Trophoblast cell (in vitro differentiated cells and primary cell): Measurements from ENCODE around the gene UBAC1.

Source experiments
- DNase-seq, 2 donors: peaks; one replicate each; pipeline ENCODE4 v3.0.0-alpha.2; 2016
- H2AFZ ChIP-seq: 2 replicates; pipeline ENCODE4 v1.6.1; 2013; ENCODE audit warnings: low read length, moderate library complexity, mild to moderate bottlenecking; ENCODE audit not compliant: insufficient read depth, poor library complexity
- H2AK5ac ChIP-seq: 2 replicates; pipeline ENCODE4 v1.6.1; 2013; ENCODE audit warnings: mild to moderate bottlenecking, low read length
- H2BK120ac ChIP-seq: 2 replicates; pipeline ENCODE4 v1.6.1; 2013; ENCODE audit warnings: low read length, mild to moderate bottlenecking, moderate library complexity; ENCODE audit not compliant: insufficient read depth, poor library complexity
- H2BK12ac ChIP-seq: 2 replicates; pipeline ENCODE4 v1.6.1; 2013; ENCODE audit warnings: mild to moderate bottlenecking, low read length, moderate library complexity
- H2BK5ac ChIP-seq: 2 replicates; pipeline ENCODE4 v1.6.1; 2013; ENCODE audit warnings: low read length, low read depth, moderate library complexity, mild to moderate bottlenecking; ENCODE audit not compliant: poor library complexity
- H3K14ac ChIP-seq: 2 replicates; pipeline ENCODE4 v1.6.1; 2013; ENCODE audit warnings: mild to moderate bottlenecking, low read length
- H3K18ac ChIP-seq: 2 replicates; pipeline ENCODE4 v1.6.1; 2013; ENCODE audit warnings: mild to moderate bottlenecking, low read length
- H3K23ac ChIP-seq: 2 replicates; pipeline ENCODE4 v1.6.1; 2013; ENCODE audit warnings: low read length
- H3K27ac ChIP-seq: 2 replicates; pipeline ENCODE4 v1.5.1; 2013; ENCODE audit warnings: low read depth, mild to moderate bottlenecking, inconsistent platforms, low read length, moderate library complexity
- H3K27me3 ChIP-seq: 2 replicates; pipeline ENCODE4 v1.6.1; 2013; ENCODE audit warnings: inconsistent platforms, mild to moderate bottlenecking, low read length, moderate library complexity; ENCODE audit not compliant: insufficient read depth
- H3K36me3 ChIP-seq, 2 experiments: 1 replicate in 1 of 2; 2 replicates in 1 of 2; pipeline ENCODE4 v1.6.1; 2013; ENCODE audit warnings: low read length in 2 of 2, mild to moderate bottlenecking in 2 of 2, moderate library complexity in 1 of 2; ENCODE audit not compliant: insufficient read depth in 2 of 2, control insufficient read depth in 1 of 2
- H3K4ac ChIP-seq: 2 replicates; pipeline ENCODE4 v1.6.1; 2013; ENCODE audit warnings: low read depth, mild to moderate bottlenecking, low read length, moderate library complexity
- H3K4me1 ChIP-seq, 2 experiments: 1 replicate in 1 of 2; 2 replicates in 1 of 2; pipeline ENCODE4 v1.6.1; 2013; ENCODE audit warnings: low read length in 2 of 2, mild to moderate bottlenecking in 2 of 2, moderate library complexity in 1 of 2; ENCODE audit not compliant: insufficient read depth in 2 of 2, control insufficient read depth in 1 of 2
- H3K4me2 ChIP-seq: 2 replicates; pipeline ENCODE4 v1.6.1; 2013; ENCODE audit warnings: inconsistent platforms, mild to moderate bottlenecking, low read length, moderate library complexity
- H3K4me3 ChIP-seq: 2 replicates; pipeline ENCODE4 v1.5.1; 2013; ENCODE audit warnings: mild to moderate bottlenecking, low read depth, low read length, inconsistent platforms
- H3K79me1 ChIP-seq: one replicate; pipeline ENCODE4 v1.6.1; 2013; ENCODE audit warnings: low read length
- H3K79me2 ChIP-seq: 2 replicates; pipeline ENCODE4 v1.6.1; 2013; ENCODE audit warnings: low read length, mild to moderate bottlenecking; ENCODE audit not compliant: control insufficient read depth, insufficient read depth, poor library complexity
- H3K9ac ChIP-seq: 2 replicates; pipeline ENCODE4 v1.6.1; 2013; ENCODE audit warnings: mild to moderate bottlenecking, low read length
- H3K9me3 ChIP-seq: 2 replicates; pipeline ENCODE4 v1.6.1; 2013; ENCODE audit warnings: low read depth, mild to moderate bottlenecking, control low read depth, inconsistent platforms, low read length; ENCODE audit not compliant: insufficient read depth
- H4K12ac ChIP-seq: 2 replicates; pipeline ENCODE4 v1.6.1; 2013; ENCODE audit warnings: low read depth, mild to moderate bottlenecking, low read length, moderate library complexity
- H4K8ac ChIP-seq: 2 replicates; pipeline ENCODE4 v1.6.1; 2013; ENCODE audit warnings: low read depth, mild to moderate bottlenecking, low read length, moderate library complexity
- H4K91ac ChIP-seq: one replicate; pipeline ENCODE4 v1.6.1; 2013; ENCODE audit warnings: low read depth, mild to moderate bottlenecking, low read length, moderate library complexity
- WGBS: extraction: QIAGEN DNeasy Blood & Tissue Kit; methylation state at CpG from one replicate; pipeline ENCODE4 v1.1.7; 2013; ENCODE audit warnings: missing lambda C conversion rate; ENCODE audit not compliant: insufficient read length, insufficient coverage; ENCODE audit errors: extremely low coverage; 5-methylcytosine and 5-hydroxymethylcytosine counted together

UBAC1 gene

GRCh38 chr9:135974220-135974573 lies 13.0 kb upstream of the UBAC1 start:
- Histone ChIP-seq H3K18ac (no peak overlapping the region), H3K79me1 (no peaks in the 10 kb centered on the region)

GRCh38 chr9:135973277-135974219 lies 12.4 kb upstream of the UBAC1 start:
- Histone ChIP-seq H3K4ac (no peak overlapping the region), H2AK5ac (no peak overlapping the region), H3K4me3 (no peak overlapping the region), H3K79me1 (no peaks in the 10 kb centered on the region), H3K4me2 (no peak overlapping the region), H2BK5ac (no peak overlapping the region), H4K8ac (no peak overlapping the region), H3K4me1 (no peaks in the 10 kb centered on the region), H4K12ac (no peak overlapping the region), H3K36me3 (no peaks in the 10 kb centered on the region), H3K14ac (no peak overlapping the region), H3K23ac (no peak overlapping the region), H2BK120ac (no peak overlapping the region), H3K18ac (no peak overlapping the region), H3K79me2 (no peaks in the 10 kb centered on the region), H3K9ac (no peak overlapping the region), H2BK12ac (no peak overlapping the region), H3K27me3 (no peaks in the 10 kb centered on the region), H3K27ac (no peak overlapping the region), H2AFZ (no peak overlapping the region), H3K9me3 (no peaks in the 10 kb centered on the region), H4K91ac (no peak overlapping the region)
- no peak for DNase-seq
- WGBS, result no CpG with 5 or more reads among the region's 23 CpGs

More at GRCh38 chr9:135974220-135974573, 13.0 kb upstream of the UBAC1 start:
- H4K91ac ChIP-seq, result no peak overlapping the region
- H2AK5ac ChIP-seq, result no peak overlapping the region
- H4K8ac ChIP-seq, result no peak overlapping the region
- no peak overlapping the region for H3K4ac ChIP-seq
- no peak overlapping the region for H4K12ac ChIP-seq
- no peak overlapping the region for H3K23ac ChIP-seq
- H3K9ac ChIP-seq, result no peak overlapping the region
- no peak overlapping the region for H2AFZ ChIP-seq
- H3K9me3 ChIP-seq, result peaks cover 2% of the 10 kb centered on the region
- H3K4me1 ChIP-seq, result no peaks in the 10 kb centered on the region
- no peak overlapping the region for H2BK12ac ChIP-seq
- H3K79me2 ChIP-seq, result no peaks in the 10 kb centered on the region
- H3K14ac ChIP-seq, result no peak overlapping the region
- no CpG with 5 or more reads among the region's 10 CpGs for WGBS
- no peaks in the 10 kb centered on the region for H3K36me3 ChIP-seq
- no peak overlapping the region for H3K4me3 ChIP-seq
- H2BK120ac ChIP-seq, result no peak overlapping the region
- H3K27me3 ChIP-seq, result no peaks in the 10 kb centered on the region
- H2BK5ac ChIP-seq, result no peak overlapping the region
- DNase-seq, result no peak
- H3K27ac ChIP-seq, result no peak overlapping the region
- H3K4me2 ChIP-seq, result no peak overlapping the region

GRCh38 chr9:135971892-135972291 lies 10.7 kb upstream of the UBAC1 start:
- Histone ChIP-seq H3K18ac (no peak overlapping the region), H4K12ac (no peak overlapping the region), H2BK12ac (no peak overlapping the region), H3K14ac (no peak overlapping the region), H3K9ac (no peak overlapping the region), H3K27ac (no peak overlapping the region), H3K23ac (no peak overlapping the region), H2BK5ac (no peak overlapping the region), H4K91ac (no peak overlapping the region), H3K4me3 (no peak overlapping the region), H4K8ac (no peak overlapping the region), H3K4me2 (no peak overlapping the region), H3K9me3 (no peaks in the 10 kb centered on the region), H3K79me1 (no peaks in the 10 kb centered on the region), H3K36me3 (no peaks in the 10 kb centered on the region), H3K79me2 (no peaks in the 10 kb centered on the region), H2AK5ac (no peak overlapping the region), H3K27me3 (no peaks in the 10 kb centered on the region), H2AFZ (no peak overlapping the region), H3K4ac (no peak overlapping the region), H3K4me1 (no peaks in the 10 kb centered on the region), H2BK120ac (no peak overlapping the region)
- no CpG with 5 or more reads among the region's 13 CpGs for WGBS
- peak; percentile 92 to 97 for DNase-seq

GRCh38 chr9:135971111-135971766 lies 10.1 kb upstream of the UBAC1 start:
- no peak overlapping the region for H3K4me2 ChIP-seq
- H3K27me3 ChIP-seq, result no peaks in the 10 kb centered on the region
- H3K9ac ChIP-seq, result no peak overlapping the region
- no peak overlapping the region for H3K4me3 ChIP-seq
- no peak overlapping the region for H4K91ac ChIP-seq
- no peak overlapping the region for H2BK5ac ChIP-seq
- H3K14ac ChIP-seq, result no peak overlapping the region
- no peak for DNase-seq
- no peak overlapping the region for H3K27ac ChIP-seq
- no CpG with 5 or more reads among the region's 18 CpGs for WGBS
- no peak overlapping the region for H2BK12ac ChIP-seq
- no peak overlapping the region for H3K23ac ChIP-seq
- no peak overlapping the region for H3K4ac ChIP-seq
- H3K79me2 ChIP-seq, result no peaks in the 10 kb centered on the region
- H3K4me1 ChIP-seq, result no peaks in the 10 kb centered on the region
- no peak overlapping the region for H2AFZ ChIP-seq
- no peak overlapping the region for H4K12ac ChIP-seq
- no peak overlapping the region for H2BK120ac ChIP-seq
- H4K8ac ChIP-seq, result no peak overlapping the region
- H3K79me1 ChIP-seq, result no peaks in the 10 kb centered on the region
- no peaks in the 10 kb centered on the region for H3K9me3 ChIP-seq
- H3K18ac ChIP-seq, result no peak overlapping the region
- H2AK5ac ChIP-seq, result no peak overlapping the region
- H3K36me3 ChIP-seq, result no peaks in the 10 kb centered on the region
